AG09319 (cell line): ENCODE results near the gene PTF1A.

Experiments
- DNase-seq: peaks from one replicate; pipeline ENCODE4 v3.0.0-alpha.2; 2010; ENCODE audit warnings: low read depth; ENCODE audit errors: extremely low read depth
- TF ChIP-seq, protein P1 (sequence below): IDR thresholded peaks from 2 replicates; pipeline ENCODE4 v1.5.1; 2011; ENCODE audit warnings: low read depth, mild to moderate bottlenecking, inconsistent platforms, low read length, moderate library complexity

Gene PTF1A

DNA sequence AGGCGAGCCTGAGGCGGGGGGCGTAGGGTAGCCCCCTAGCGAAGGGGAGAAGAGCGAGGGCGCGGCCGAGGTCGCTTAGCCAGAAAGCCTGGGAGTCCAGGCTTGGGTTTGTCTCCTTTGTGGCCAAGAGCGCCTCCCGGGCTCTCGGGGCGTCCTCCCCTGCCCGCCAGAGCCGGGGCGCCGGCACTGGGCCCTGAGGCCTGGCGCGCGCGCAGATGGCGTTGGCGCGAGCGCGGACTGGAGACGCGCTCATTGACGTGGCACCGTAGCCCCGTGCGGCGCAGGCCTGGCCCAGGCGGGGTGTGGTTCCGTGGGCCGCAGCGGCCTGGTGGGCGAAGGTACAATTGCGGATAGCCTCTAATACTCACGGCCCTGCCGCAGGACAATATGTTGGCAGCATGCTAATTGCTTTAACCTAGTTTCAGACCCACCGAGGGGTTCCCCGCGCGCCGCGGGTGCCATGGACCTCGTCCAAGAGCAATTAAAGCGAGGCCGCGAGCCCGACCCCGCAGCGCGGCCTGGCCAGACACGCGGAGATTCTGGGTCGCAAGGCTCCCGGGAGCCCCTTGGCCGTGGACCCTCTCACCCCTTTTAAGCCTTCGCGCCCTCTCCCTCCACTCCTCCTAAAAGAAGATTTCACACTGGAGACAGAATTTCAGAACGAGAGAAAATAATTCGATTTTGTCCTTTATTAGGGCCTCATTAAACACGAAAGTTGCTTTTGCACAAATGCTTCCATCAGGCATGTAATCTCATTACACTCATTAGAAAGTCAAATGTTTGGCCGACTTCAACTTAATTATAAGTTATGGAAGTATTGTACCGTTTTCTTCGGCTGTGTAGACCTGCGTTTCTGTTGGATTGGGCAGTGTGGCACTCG lies 3.1 kb downstream of the PTF1A start:
- no peak for DNase-seq
- TF ChIP-seq, protein P1, sequence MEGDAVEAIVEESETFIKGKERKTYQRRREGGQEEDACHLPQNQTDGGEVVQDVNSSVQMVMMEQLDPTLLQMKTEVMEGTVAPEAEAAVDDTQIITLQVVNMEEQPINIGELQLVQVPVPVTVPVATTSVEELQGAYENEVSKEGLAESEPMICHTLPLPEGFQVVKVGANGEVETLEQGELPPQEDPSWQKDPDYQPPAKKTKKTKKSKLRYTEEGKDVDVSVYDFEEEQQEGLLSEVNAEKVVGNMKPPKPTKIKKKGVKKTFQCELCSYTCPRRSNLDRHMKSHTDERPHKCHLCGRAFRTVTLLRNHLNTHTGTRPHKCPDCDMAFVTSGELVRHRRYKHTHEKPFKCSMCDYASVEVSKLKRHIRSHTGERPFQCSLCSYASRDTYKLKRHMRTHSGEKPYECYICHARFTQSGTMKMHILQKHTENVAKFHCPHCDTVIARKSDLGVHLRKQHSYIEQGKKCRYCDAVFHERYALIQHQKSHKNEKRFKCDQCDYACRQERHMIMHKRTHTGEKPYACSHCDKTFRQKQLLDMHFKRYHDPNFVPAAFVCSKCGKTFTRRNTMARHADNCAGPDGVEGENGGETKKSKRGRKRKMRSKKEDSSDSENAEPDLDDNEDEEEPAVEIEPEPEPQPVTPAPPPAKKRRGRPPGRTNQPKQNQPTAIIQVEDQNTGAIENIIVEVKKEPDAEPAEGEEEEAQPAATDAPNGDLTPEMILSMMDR = no peak

DNA sequence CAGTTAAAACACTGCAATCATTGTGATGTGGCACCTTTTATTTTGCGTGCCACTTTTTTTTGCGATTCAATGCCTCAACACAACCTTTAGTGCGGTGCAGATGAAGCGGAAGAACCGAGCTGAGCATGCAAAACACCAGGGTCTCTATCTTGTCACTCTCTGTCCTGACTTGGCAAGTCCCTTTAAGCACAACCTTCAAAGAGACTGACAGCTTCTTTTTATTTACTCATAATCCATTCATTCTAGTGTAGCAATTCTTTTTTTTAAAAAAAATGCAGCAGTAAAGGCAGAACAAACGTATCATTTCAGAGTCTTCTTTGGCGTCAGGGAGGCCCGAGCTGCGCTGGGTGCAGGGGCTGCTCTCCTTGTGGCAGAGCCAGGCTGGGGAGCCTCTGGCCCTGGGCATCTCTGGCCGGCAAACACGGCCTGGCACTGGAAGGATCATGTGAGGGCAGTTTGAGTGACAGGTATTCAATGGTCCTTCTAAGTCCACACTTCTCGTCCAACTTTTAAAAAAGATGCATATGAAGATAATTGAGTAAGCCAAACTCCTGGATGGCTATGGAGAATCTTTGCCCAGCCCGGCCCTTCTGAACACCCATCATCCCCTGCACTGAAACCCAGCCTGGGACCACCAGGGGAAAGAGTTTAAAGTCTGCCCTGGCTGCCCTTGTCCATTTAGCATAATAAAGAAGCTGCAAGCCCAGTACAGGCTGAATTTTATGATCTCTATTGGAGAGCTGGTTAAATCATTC lies 3.9 kb downstream of the PTF1A start:
- no peak for DNase-seq
- TF ChIP-seq, protein P1 = no peak

DNA sequence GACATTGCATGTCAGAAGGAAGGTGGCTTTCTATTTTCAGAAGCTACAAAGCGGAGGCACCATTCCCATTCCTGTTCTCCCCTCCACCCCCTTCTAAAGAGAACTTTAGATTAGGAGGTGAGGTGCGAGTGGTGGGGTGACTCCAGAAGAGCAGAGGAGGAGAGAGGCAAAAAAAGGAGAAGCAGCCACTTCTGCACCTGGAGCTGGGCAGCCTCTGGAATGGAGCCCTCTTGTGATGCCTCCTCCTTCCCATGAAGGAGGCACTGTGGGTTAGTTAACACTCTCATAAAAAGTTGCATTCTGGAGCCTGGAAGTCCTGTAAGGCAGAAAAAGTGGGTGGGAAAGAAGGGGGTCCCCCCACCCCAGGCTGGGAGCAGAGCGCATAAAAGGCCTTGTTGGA lies 4.8 kb downstream of the PTF1A start:
- no peak for DNase-seq
- TF ChIP-seq, protein P1 = no peak

DNA sequence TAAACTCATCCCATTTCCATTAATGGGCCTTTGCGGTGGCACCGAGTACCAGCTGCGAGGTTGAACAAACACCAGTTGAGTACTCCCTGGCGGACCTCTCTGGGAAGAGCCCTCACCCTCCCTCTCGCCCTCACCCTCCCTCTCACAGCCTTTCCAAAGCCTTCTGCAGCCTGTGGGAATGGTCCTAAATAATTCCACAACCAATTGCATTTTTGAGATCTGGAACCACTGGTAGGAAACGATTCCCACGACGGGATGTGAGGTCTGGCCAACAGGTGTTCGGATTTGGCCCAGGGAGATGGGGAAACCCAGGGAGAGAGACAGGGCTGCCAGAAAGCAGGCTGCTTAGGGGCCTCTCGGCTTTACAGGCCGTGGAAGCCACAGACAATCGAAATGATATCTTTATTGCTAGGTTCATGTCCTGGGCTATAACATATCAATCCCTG lies 5.3 kb downstream of the PTF1A start:
- TF ChIP-seq, protein P1 = no peak
- DNase-seq = no peak

DNA sequence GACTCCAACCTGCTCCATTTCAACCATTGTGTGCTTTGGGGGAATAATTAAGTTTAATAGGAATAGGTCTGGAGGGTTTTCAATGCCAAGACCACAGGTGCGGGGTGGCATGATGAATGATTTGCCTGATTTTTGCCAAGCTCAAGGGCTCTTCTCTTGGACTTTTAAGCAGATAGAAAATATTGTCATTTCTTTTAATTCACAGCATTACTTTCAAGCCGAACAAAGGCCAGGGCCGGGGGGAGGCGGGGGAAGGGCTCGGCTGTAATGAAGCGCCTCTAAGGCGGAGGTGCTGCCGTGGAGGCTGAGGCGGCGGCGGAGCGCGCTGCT lies 6.5 kb downstream of the PTF1A start:
- DNase-seq = no peak
- TF ChIP-seq, protein P1 = no peak

DNA sequence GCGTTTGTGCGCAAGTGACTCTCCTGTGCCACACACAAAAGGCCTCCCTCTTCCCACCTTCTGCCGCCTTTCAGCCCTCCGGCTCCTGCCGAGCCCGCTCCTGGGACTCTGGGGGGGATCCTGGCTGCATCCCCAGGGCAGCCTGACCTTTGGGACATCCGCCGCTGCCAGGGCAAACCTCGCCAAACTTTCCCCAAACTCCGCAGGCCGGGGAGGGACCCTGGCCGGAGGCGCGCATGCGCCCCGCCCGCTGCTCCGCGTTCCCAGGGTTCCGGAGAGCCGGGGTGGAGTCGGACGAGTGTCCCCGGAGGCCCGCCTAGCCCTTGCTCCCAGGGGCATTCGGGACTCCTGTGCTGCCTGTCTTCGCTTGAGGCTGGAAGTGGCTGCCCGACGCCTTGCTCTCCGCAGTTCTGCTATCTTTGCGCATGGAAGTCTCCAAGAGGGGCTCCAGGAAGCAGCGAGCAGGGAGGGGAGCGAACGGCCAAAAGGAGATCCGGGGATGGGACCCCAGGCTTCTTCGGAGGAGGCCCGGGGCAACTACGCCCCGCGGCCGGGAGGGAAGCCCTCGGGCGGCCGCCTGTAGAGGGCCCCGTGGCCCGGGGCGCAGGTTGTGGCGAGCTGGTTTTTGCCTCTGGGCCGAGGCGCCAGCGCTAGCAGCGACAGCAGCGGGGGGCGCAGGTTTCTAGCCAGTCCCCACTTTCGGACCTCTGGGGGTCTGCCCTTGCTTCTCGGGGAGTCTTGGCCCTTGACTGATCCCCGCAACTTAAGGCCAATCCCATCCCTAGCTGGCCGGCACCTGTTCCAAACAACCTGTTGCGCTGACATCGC lies 7.0 kb downstream of the PTF1A start:
- DNase-seq = no peak
- TF ChIP-seq, protein P1 = no peak
